IMR-90 (cell line): ENCODE data around the gene AUH. TPM values are rescaled to one million over a fixed set of nuclear protein-coding genes. Genes with fewer than 3 reads are reported as not detected.

Source experiments
- ATAC-seq: fragments of 200-7000 bp; cut with Tn5 transposase; 2 replicates; pipeline ENCODE4 v1.9.1; 2020; ENCODE audit warnings: low read depth, mild to moderate bottlenecking, moderate library complexity
- BruUV-seq: library from RNA; stranded (reverse); fragments of 400-500 nt; replicated peaks from 2 replicates; lab custom pipeline; 2021; lab: Mats Ljungman, UMichigan
- CTCF ChIA-PET: fragments of 300-600 bp; formaldehyde crosslinking; extraction: SDS; loops from one replicate; lab custom pipeline; 2021; ENCODE audit warnings: antibody characterized with exemption; lab: Yijun Ruan, JAX
- POLR2A ChIA-PET: fragments of 300-600 bp; sonication (Branson Sonifier 250); formaldehyde crosslinking; loops from one replicate; lab custom pipeline; 2022; ENCODE audit warnings: antibody characterized with exemption; ENCODE audit not compliant: unreplicated experiment; lab: Charles Lee
- DNase-seq: peaks from one replicate; pipeline ENCODE4 v3.0.0; 2013
- H2AFZ ChIP-seq: replicated peaks from 2 replicates; pipeline ENCODE3; 2013; ENCODE audit warnings: low read length, mild to moderate bottlenecking; ENCODE audit not compliant: poor library complexity
- H2AK5ac ChIP-seq: 2 replicates; pipeline ENCODE4 v1.6.1; 2013; ENCODE audit warnings: low read depth, low read length, inconsistent platforms
- H2AK9ac ChIP-seq: replicated peaks from 2 replicates; pipeline ENCODE3; 2013; ENCODE audit warnings: mild to moderate bottlenecking, low read depth, low read length, moderate library complexity; ENCODE audit not compliant: poor library complexity
- H2BK120ac ChIP-seq: 2 replicates; pipeline ENCODE4 v1.6.1; 2013; ENCODE audit warnings: low read depth, low read length, inconsistent platforms
- H2BK15ac ChIP-seq: 3 replicates; pipeline ENCODE4 v1.6.1; 2013; ENCODE audit warnings: low read depth, low read length, inconsistent platforms
- H2BK20ac ChIP-seq: 2 replicates; pipeline ENCODE4 v1.6.1; 2013; ENCODE audit warnings: low read depth, mild to moderate bottlenecking, inconsistent platforms, low read length, moderate library complexity
- H2BK5ac ChIP-seq: 2 replicates; pipeline ENCODE4 v1.6.1; 2013; ENCODE audit warnings: mild to moderate bottlenecking, low read depth, low read length, inconsistent platforms; ENCODE audit not compliant: poor library complexity, severe bottlenecking
- H3K14ac ChIP-seq: replicated peaks from 2 replicates; pipeline ENCODE4 v1.6.1; 2013; ENCODE audit warnings: low read depth, low read length, inconsistent platforms
- H3K18ac ChIP-seq: 2 replicates; pipeline ENCODE4 v1.6.1; 2013; ENCODE audit warnings: low read depth, low read length, control low read depth
- H3K23ac ChIP-seq: 2 replicates; pipeline ENCODE4 v1.6.1; 2013; ENCODE audit warnings: low read depth, low read length, inconsistent platforms
- H3K27ac ChIP-seq: 2 replicates; pipeline ENCODE4 v1.5.1; 2013; ENCODE audit warnings: mild to moderate bottlenecking, control low read depth, low read length; ENCODE audit not compliant: insufficient read depth
- H3K27me3 ChIP-seq: 2 replicates; pipeline ENCODE4 v1.6.1; 2013; ENCODE audit warnings: low read length; ENCODE audit not compliant: control insufficient read depth, insufficient read depth
- H3K36me3 ChIP-seq: 2 replicates; pipeline ENCODE4 v1.6.1; 2013; ENCODE audit warnings: low read length, mixed read lengths; ENCODE audit not compliant: control insufficient read depth, insufficient read depth
- H3K4ac ChIP-seq: 2 replicates; pipeline ENCODE4 v1.6.1; 2013; ENCODE audit warnings: low read depth, low read length, inconsistent platforms
- H3K4me1 ChIP-seq: 2 replicates; pipeline ENCODE4 v1.6.1; 2013; ENCODE audit warnings: low read length, mixed read lengths; ENCODE audit not compliant: control insufficient read depth, insufficient read depth
- H3K4me2 ChIP-seq: 2 replicates; pipeline ENCODE4 v1.6.1; 2013; ENCODE audit warnings: low read depth, mild to moderate bottlenecking, control low read depth, low read length, moderate library complexity
- H3K4me3 ChIP-seq: 2 replicates; pipeline ENCODE4 v1.5.1; 2013; ENCODE audit warnings: low read depth, mild to moderate bottlenecking, control low read depth, low read length, moderate library complexity; ENCODE audit not compliant: insufficient read depth
- H3K56ac ChIP-seq: 2 replicates; pipeline ENCODE4 v1.6.1; 2013; ENCODE audit warnings: low read length, inconsistent platforms; ENCODE audit not compliant: insufficient read depth; ENCODE audit errors: extremely low read depth
- H3K79me1 ChIP-seq, 2 experiments: 2 replicates each; pipeline ENCODE4 v1.6.1; 2013; ENCODE audit warnings: low read length in 2 of 2, inconsistent platforms in 1 of 2, low read depth in 1 of 2
- H3K9ac ChIP-seq: 2 replicates; pipeline ENCODE4 v1.6.1; 2013; ENCODE audit warnings: low read depth, low read length, control low read depth
- H3K9me1 ChIP-seq: 2 replicates; pipeline ENCODE4 v1.6.1; 2013; ENCODE audit warnings: low read length, inconsistent platforms; ENCODE audit not compliant: insufficient read depth
- H3K9me3 ChIP-seq: 2 replicates; pipeline ENCODE4 v1.6.1; 2013; ENCODE audit warnings: low read length; ENCODE audit not compliant: control insufficient read depth, insufficient read depth
- H4K20me1 ChIP-seq: 2 replicates; pipeline ENCODE4 v1.6.1; 2013; ENCODE audit warnings: low read length, inconsistent platforms; ENCODE audit not compliant: insufficient read depth
- H4K5ac ChIP-seq: 2 replicates; pipeline ENCODE4 v1.6.1; 2013; ENCODE audit warnings: mild to moderate bottlenecking, low read depth, low read length, control low read depth
- H4K8ac ChIP-seq, 2 experiments: 2 replicates each; pipeline ENCODE4 v1.6.1; 2013; ENCODE audit warnings: low read depth in 2 of 2, low read length in 2 of 2, control low read depth in 1 of 2, inconsistent platforms in 1 of 2
- H4K91ac ChIP-seq: 2 replicates; pipeline ENCODE4 v1.6.1; 2013; ENCODE audit warnings: low read depth, low read length, inconsistent platforms; ENCODE audit not compliant: insufficient read depth
- MAFK ChIP-seq: IDR thresholded peaks from 2 replicates; pipeline ENCODE4 v1.6.1; 2012; ENCODE audit warnings: low read depth, low read length, improper control_type of control experiment
- POLR2A ChIP-seq: IDR thresholded peaks from 2 replicates; pipeline ENCODE4 v1.6.1; 2012; ENCODE audit warnings: mild to moderate bottlenecking, low read depth, low read length
- WGBS, 2 experiments: methylation state at CpG; one replicate each; pipeline versions ENCODE4 v1.1.5 to v1.1.7; 2013; ENCODE audit warnings: missing lambda C conversion rate in 2 of 2; ENCODE audit not compliant: insufficient read length in 1 of 2; ENCODE audit errors: extremely low coverage in 2 of 2; 5-methylcytosine and 5-hydroxymethylcytosine counted together
- dilution Hi-C: fragments of 300-500 bp; cut with HindIII; formaldehyde crosslinking; loops from one replicate; pipeline ENCODE4 v1.14.3; 2018; ENCODE audit warnings: low sequenced_read_pairs; ENCODE audit not compliant: unreplicated experiment
- in situ Hi-C: fragments of 300-500 bp; cut with MboI; formaldehyde crosslinking; loops from 3 replicates; pipeline ENCODE4 v1.14.3; 2019; ENCODE audit warnings: low sequenced_read_pairs, inconsistent platforms, mixed read lengths
- intact Hi-C: fragments of 100-400 bp; cut with micrococcal nuclease; formaldehyde crosslinking; loops from 2 replicates; pipeline ENCODE4 v1.10.0; 2022
- polyA plus RNA-seq, 3 experiments: library from polyadenylated mRNA; depleted of rRNA; stranded (reverse); fragments of >200 nt; gene quantifications; 2 replicates each; pipeline ENCODE4 v1.2.3, GENCODE V29; 2012; ENCODE audit warnings: low replicate concordance in 1 of 3
- total RNA-seq: library from RNA; depleted of rRNA; stranded (reverse); fragments of >200 nt; gene quantifications from 2 replicates; pipeline ENCODE4 v1.2.3, GENCODE V29; 2012

AUH gene
- total and polyA plus RNA-seq, 2 of the 4 experiments (the other 2 are of a cell fraction) = 5.9 to 8.1 TPM

GRCh38 chr9:91279296-91280204, 82.2 kb downstream of the AUH start:
- Histone ChIP-seq H3K9ac (no peak overlapping the region), H3K14ac (no peak overlapping the region), H4K5ac (no peak overlapping the region), H2BK5ac (no peak overlapping the region), H2AK9ac (no peak overlapping the region), H2AK5ac (no peak overlapping the region), H2AFZ (no peak overlapping the region), H3K56ac (no peak overlapping the region), H4K20me1 (no peaks in the 10 kb centered on the region), H3K4me3 (no peak overlapping the region), H2BK15ac (no peak overlapping the region), H3K18ac (no peak overlapping the region), H3K9me3 (no peaks in the 10 kb centered on the region), H3K27ac (no peak overlapping the region), H3K36me3 (no peaks in the 10 kb centered on the region), H4K8ac (no peak overlapping the region), H3K27me3 (no peaks in the 10 kb centered on the region), H3K9me1 (peaks cover 10% of the 10 kb centered on the region), H3K23ac (no peak overlapping the region), H2BK20ac (no peak overlapping the region), H3K4me1 (peaks cover 3% of the 10 kb centered on the region; the same call in 1 of the 2 replicates), H3K4ac (no peak overlapping the region), H3K79me1 (peaks cover 3 to 22% of the 10 kb centered on the region in 2 experiments; a peak in 2 of 4 replicates), H4K91ac (no peak overlapping the region), H3K4me2 (no peak overlapping the region), H2BK120ac (no peak overlapping the region)
- ChIA-PET POLR2A (no interaction called here), CTCF (no interaction called here)
- ATAC-seq (no peak), DNase-seq (no peak)
- dilution Hi-C loops (no loop called here), intact Hi-C loops (loop anchor here (5.0 kb wide), 1 partner anchor 143 kb away; the partner anchor contains the start of gene NFIL3), in situ Hi-C loops (no loop called here)
- WGBS, 2 experiments = no CpG with 5 or more reads among the region's 8 CpGs
- TF ChIP-seq MAFK = 0 out of 2 replicates have a peak, but pooled peaks have one; percentile 27
- no peak for TF ChIP-seq POLR2A
- BruUV-seq = no TSS peak
